HEK293 (cell line): ENCODE results near the gene MTHFSD.

Experiments
- CTCF ChIA-PET: fragments of 350-600 bp; formaldehyde crosslinking; extraction: SDS; loops from one replicate; lab custom pipeline; 2021; ENCODE audit warnings: antibody characterized with exemption; lab: Yijun Ruan, JAX
- POLR2A ChIA-PET: fragments of 300-600 bp; formaldehyde crosslinking; extraction: SDS; loops from one replicate; lab custom pipeline; 2020; ENCODE audit warnings: antibody characterized with exemption, inconsistent platforms; lab: Yijun Ruan, JAX
- H3K27ac ChIP-seq: fragments of 200-500 bp; sonication (Bioruptor generic); 2 replicates; pipeline ENCODE4 v1.5.1; 2014; ENCODE audit warnings: low read depth, low read length, control low read depth, inconsistent platforms; ENCODE audit errors: extremely low read depth
- H3K36me3 ChIP-seq, 2 experiments: fragments of 200-500 bp in 1 of 2; sonication (Bioruptor generic) in 1 of 2; 1 replicate in 1 of 2; 2 replicates in 1 of 2; pipeline ENCODE4 v1.5.1; 2014 to 2017; ENCODE audit warnings: inconsistent platforms in 2 of 2, low read length in 2 of 2; ENCODE audit not compliant: control insufficient read depth in 2 of 2, insufficient read depth in 1 of 2
- H3K4me1 ChIP-seq: fragments of 200-500 bp; sonication (Bioruptor generic); 2 replicates; pipeline ENCODE4 v1.5.1; 2014; ENCODE audit warnings: mild to moderate bottlenecking, low read length, inconsistent platforms; ENCODE audit not compliant: control insufficient read depth, insufficient read depth
- H3K4me3 ChIP-seq: 2 replicates; pipeline ENCODE4 v1.5.1; 2011; ENCODE audit warnings: low read depth, mild to moderate bottlenecking, control low read depth, low read length, moderate library complexity
- H3K9me3 ChIP-seq: fragments of 200-500 bp; sonication (Bioruptor generic); 2 replicates; pipeline ENCODE4 v1.5.1; 2014; ENCODE audit warnings: low read depth, low read length, inconsistent platforms; ENCODE audit not compliant: control insufficient read depth, insufficient read depth
- FEZF1 ChIP-seq: fragments of 450-650 bp; formaldehyde crosslinking; IDR thresholded peaks from 2 replicates; pipeline ENCODE4 v1.5.1; 2016; ENCODE audit warnings: missing biosample characterization, missing genetic modification characterization
- MEIS1 ChIP-seq: sonication (generic); formaldehyde crosslinking; IDR thresholded peaks from 2 replicates; pipeline ENCODE4 v1.8.1; 2022; ENCODE audit warnings: missing genetic modification reagents, mild to moderate bottlenecking, borderline replicate concordance
- MZF1 ChIP-seq: fragments of 450-650 bp; formaldehyde crosslinking; IDR thresholded peaks from 2 replicates; pipeline ENCODE4 v1.5.1; 2017; ENCODE audit warnings: missing biosample characterization, missing genetic modification characterization, borderline replicate concordance
- REPIN1 ChIP-seq: fragments of 450-650 bp; formaldehyde crosslinking; IDR thresholded peaks from 2 replicates; pipeline ENCODE4 v1.5.1; 2017; ENCODE audit warnings: missing biosample characterization, missing genetic modification characterization, low read depth
- SCRT2 ChIP-seq: fragments of 450-650 bp; formaldehyde crosslinking; IDR thresholded peaks from 2 replicates; pipeline ENCODE4 v1.5.1; 2016; ENCODE audit warnings: missing biosample characterization, missing genetic modification characterization
- SP7 ChIP-seq: fragments of 450-650 bp; formaldehyde crosslinking; IDR thresholded peaks from 2 replicates; pipeline ENCODE4 v1.5.1; 2016; ENCODE audit warnings: missing biosample characterization, missing genetic modification characterization
- ZNF311 ChIP-seq: fragments of 450-650 bp; formaldehyde crosslinking; IDR thresholded peaks from 2 replicates; pipeline ENCODE4 v1.5.1; 2017; ENCODE audit warnings: missing biosample characterization, missing genetic modification characterization, borderline replicate concordance
- ZNF341 ChIP-seq: fragments of 450-650 bp; formaldehyde crosslinking; IDR thresholded peaks from 2 replicates; pipeline ENCODE4; 2016; ENCODE audit warnings: low read depth, missing biosample characterization, missing genetic modification characterization
- ZNF394 ChIP-seq: fragments of 450-650 bp; formaldehyde crosslinking; IDR thresholded peaks from 2 replicates; pipeline ENCODE4 v1.5.1; 2016; ENCODE audit warnings: missing biosample characterization, missing genetic modification characterization, mild to moderate bottlenecking, moderate library complexity, borderline replicate concordance
- ZNF404 ChIP-seq: fragments of 450-650 bp; formaldehyde crosslinking; IDR thresholded peaks from 2 replicates; pipeline ENCODE4 v1.5.1; 2017; ENCODE audit warnings: missing biosample characterization, missing genetic modification characterization
- ZNF416 ChIP-seq: fragments of 450-650 bp; formaldehyde crosslinking; IDR thresholded peaks from 2 replicates; pipeline ENCODE4 v1.5.1; 2016; ENCODE audit warnings: missing biosample characterization, missing genetic modification characterization
- ZNF623 ChIP-seq: fragments of 450-650 bp; formaldehyde crosslinking; IDR thresholded peaks from 2 replicates; pipeline ENCODE4 v1.5.1; 2016; ENCODE audit warnings: missing biosample characterization, missing genetic modification characterization
- ZSCAN30 ChIP-seq: fragments of 450-650 bp; IDR thresholded peaks from 2 replicates; pipeline ENCODE4 v1.5.1; 2018; ENCODE audit warnings: missing biosample characterization, mild to moderate bottlenecking, missing genetic modification characterization, moderate library complexity
- TF ChIP-seq, protein P1 (sequence below): fragments of 450-650 bp; formaldehyde crosslinking; IDR thresholded peaks from 2 replicates; pipeline ENCODE4 v1.5.1; 2016; ENCODE audit warnings: missing biosample characterization, missing genetic modification characterization, borderline replicate concordance
- TF ChIP-seq, protein P2 (sequence below): fragments of 450-650 bp; formaldehyde crosslinking; IDR thresholded peaks from 2 replicates; pipeline ENCODE4; 2016; ENCODE audit warnings: missing biosample characterization, missing genetic modification characterization
- TF ChIP-seq, protein P3 (sequence below): fragments of 450-650 bp; formaldehyde crosslinking; IDR thresholded peaks from 2 replicates; pipeline ENCODE4 v1.5.1; 2017; ENCODE audit warnings: missing biosample characterization, missing genetic modification characterization
- TF ChIP-seq, protein P4 (sequence below): fragments of 450-650 bp; formaldehyde crosslinking; IDR thresholded peaks from 2 replicates; pipeline ENCODE4 v1.5.1; 2016; ENCODE audit warnings: missing biosample characterization, missing genetic modification characterization
- TF ChIP-seq, protein P5 (sequence below): fragments of 450-650 bp; formaldehyde crosslinking; IDR thresholded peaks from 2 replicates; pipeline ENCODE4 v1.5.1; 2017; ENCODE audit warnings: missing biosample characterization, mild to moderate bottlenecking, missing genetic modification characterization, moderate library complexity

MTHFSD gene

DNA sequence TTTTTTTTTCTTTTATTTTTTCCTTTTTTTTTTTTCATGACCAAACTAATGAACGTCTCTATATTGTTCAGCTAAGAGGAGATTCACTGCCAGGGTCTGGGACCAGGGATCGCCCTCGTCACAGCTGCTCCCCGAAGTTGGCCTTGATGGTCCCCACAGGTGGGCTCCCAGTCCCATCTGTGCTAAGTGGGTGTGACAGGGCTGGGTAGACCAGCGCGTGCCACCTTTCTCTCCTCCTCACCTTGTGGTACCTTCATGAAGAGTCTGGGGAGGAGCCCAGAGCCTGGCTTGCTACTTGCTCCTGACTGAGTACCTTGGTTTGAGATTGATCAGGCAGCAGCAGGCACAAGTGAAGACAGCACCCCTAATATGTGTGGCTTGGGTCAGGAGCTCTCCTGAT is 51.2 kb downstream of the MTHFSD start (continued):
- TF ChIP-seq, protein P1, sequence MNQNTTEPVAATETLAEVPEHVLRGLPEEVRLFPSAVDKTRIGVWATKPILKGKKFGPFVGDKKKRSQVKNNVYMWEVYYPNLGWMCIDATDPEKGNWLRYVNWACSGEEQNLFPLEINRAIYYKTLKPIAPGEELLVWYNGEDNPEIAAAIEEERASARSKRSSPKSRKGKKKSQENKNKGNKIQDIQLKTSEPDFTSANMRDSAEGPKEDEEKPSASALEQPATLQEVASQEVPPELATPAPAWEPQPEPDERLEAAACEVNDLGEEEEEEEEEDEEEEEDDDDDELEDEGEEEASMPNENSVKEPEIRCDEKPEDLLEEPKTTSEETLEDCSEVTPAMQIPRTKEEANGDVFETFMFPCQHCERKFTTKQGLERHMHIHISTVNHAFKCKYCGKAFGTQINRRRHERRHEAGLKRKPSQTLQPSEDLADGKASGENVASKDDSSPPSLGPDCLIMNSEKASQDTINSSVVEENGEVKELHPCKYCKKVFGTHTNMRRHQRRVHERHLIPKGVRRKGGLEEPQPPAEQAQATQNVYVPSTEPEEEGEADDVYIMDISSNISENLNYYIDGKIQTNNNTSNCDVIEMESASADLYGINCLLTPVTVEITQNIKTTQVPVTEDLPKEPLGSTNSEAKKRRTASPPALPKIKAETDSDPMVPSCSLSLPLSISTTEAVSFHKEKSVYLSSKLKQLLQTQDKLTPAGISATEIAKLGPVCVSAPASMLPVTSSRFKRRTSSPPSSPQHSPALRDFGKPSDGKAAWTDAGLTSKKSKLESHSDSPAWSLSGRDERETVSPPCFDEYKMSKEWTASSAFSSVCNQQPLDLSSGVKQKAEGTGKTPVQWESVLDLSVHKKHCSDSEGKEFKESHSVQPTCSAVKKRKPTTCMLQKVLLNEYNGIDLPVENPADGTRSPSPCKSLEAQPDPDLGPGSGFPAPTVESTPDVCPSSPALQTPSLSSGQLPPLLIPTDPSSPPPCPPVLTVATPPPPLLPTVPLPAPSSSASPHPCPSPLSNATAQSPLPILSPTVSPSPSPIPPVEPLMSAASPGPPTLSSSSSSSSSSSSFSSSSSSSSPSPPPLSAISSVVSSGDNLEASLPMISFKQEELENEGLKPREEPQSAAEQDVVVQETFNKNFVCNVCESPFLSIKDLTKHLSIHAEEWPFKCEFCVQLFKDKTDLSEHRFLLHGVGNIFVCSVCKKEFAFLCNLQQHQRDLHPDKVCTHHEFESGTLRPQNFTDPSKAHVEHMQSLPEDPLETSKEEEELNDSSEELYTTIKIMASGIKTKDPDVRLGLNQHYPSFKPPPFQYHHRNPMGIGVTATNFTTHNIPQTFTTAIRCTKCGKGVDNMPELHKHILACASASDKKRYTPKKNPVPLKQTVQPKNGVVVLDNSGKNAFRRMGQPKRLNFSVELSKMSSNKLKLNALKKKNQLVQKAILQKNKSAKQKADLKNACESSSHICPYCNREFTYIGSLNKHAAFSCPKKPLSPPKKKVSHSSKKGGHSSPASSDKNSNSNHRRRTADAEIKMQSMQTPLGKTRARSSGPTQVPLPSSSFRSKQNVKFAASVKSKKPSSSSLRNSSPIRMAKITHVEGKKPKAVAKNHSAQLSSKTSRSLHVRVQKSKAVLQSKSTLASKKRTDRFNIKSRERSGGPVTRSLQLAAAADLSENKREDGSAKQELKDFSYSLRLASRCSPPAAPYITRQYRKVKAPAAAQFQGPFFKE (tag by site-specific recombination), result no peak
- TF ChIP-seq ZNF311 (tag by site-specific recombination), result no peak
- TF ChIP-seq ZSCAN30 (tag by site-specific recombination), result no peak

DNA sequence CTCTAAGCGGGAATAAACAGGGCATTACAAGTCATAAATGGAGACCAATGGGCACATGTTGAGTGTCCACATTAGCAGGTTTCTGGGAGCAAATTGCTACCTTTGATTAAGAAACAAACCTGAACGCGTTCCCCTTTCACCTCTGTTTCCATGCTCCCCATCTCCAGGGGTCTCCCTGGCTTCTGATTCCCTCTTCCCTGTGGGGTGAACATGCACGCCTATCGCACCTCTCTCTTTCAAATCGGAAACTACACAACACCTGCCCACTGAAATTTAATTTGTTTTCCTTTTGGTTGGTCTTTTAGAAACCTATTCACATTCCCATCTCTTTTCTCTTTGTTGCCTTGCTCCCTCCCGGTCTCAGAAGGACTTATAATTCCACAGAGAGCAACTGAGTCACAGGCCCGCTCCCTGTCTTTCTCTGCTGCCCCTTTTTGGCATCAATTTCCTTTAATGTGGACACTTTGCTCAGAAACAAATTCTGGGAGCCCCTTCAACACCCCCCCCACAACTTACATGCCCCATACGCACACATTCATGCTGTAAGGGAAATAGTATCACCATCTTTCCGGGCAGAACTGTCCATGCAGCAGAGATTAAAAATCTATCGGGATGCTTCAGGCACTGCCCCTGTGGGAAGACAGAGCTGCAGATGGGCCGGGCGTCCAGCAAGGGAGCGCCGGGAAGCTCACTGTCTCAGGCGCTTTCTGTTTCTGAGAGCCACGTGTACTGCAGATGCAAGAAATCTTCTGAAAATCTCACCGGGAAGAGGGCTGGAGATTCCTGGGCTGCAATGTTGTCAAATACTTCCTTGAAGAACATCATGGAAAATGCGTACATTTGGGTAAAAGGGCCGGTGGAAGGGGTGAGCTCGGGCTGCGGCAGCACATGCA is 51.9 kb downstream of the MTHFSD start:
- TF ChIP-seq FEZF1 (tag by site-specific recombination) (no peak), SCRT2 (tag by site-specific recombination) (peak; percentile 34; the same call in 1 of the 2 replicates), MEIS1 (no peak)
- Histone ChIP-seq H3K4me1 (peaks cover 3% of the 10 kb centered on the region), H3K27ac (no peak overlapping the region; the same call in 1 of the 2 replicates), H3K4me3 (no peak overlapping the region), H3K36me3 (no peaks in the 10 kb centered on the region), H3K9me3 (no peaks in the 10 kb centered on the region)
- POLR2A ChIA-PET, result no interaction called here
- CTCF ChIA-PET, result no interaction called here

DNA sequence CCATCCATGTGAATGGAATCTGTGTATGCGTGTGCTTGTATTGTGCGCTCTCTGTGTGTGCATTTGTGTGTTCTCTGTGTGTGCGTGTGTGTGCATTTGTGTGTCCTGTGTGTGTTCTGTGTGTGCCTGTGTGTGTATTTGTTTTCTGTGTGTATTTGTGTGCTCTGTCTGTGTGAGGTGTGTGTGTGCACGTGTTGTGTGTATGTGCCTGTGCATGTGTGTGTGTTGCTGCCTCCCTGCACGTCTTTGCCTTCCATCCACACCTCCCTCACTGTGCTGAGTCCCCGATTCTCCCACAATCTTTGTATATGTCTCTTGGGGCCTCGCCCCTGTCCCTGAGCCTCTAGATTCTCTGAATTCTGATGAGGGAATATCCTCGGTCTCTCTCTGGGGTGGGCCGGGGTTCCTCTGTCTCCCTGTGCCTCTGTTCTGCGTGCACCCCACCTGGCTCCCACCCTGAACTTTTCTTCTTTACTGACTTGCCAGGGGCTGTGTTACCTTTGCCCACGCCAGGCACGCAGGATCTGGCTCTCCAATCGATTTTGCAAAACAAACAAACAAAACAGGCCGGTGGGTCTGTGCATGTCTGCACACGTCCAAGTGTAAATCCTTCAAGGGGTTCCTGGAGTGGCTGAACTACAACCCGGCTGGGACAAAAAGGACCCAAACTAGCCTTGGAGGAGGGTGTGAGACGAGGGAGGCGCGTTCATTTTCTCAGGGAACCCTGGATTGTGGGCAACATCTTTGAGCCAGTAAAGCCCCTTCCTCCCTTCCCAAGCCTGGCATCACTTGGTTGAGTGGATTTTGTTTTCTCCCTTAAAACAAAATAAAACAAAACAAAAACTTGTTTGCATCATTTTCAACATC is 52.8 kb downstream of the MTHFSD start:
- Histone ChIP-seq H3K4me1 (peaks cover 3% of the 10 kb centered on the region), H3K9me3 (no peaks in the 10 kb centered on the region), H3K36me3 (no peaks in the 10 kb centered on the region), H3K27ac (peak overlapping the region; percentile 29; the same call in 1 of the 2 replicates), H3K4me3 (no peak overlapping the region)
- CTCF ChIA-PET, result no interaction called here
- POLR2A ChIA-PET, result no interaction called here
- TF ChIP-seq, protein P2, sequence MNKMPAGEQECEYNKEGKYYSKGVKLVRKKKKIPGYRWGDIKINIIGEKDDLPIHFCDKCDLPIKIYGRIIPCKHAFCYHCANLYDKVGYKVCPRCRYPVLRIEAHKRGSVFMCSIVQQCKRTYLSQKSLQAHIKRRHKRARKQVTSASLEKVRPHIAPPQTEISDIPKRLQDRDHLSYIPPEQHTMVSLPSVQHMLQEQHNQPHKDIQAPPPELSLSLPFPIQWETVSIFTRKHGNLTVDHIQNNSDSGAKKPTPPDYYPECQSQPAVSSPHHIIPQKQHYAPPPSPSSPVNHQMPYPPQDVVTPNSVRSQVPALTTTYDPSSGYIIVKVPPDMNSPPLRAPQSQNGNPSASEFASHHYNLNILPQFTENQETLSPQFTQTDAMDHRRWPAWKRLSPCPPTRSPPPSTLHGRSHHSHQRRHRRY (tag by site-specific recombination), result peak; percentile 72; the same call in 1 of the 2 replicates
- TF ChIP-seq ZNF404 (tag by site-specific recombination) (peak; percentile 65; the same call in 1 of the 2 replicates), SP7 (tag by site-specific recombination) (peak; percentile 75), REPIN1 (tag by site-specific recombination) (no peak), ZNF394 (peak; percentile 61; the same call in 1 of the 2 replicates), ZNF416 (tag by site-specific recombination) (no peak), MZF1 (0 out of 2 replicates have a peak, but pooled peaks have one; percentile 35), ZNF341 (tag by site-specific recombination) (peak; percentile 37; the same call in 1 of the 2 replicates), ZNF623 (tag by site-specific recombination) (0 out of 2 replicates have a peak, but pooled peaks have one; percentile 20)
- TF ChIP-seq, protein P3, sequence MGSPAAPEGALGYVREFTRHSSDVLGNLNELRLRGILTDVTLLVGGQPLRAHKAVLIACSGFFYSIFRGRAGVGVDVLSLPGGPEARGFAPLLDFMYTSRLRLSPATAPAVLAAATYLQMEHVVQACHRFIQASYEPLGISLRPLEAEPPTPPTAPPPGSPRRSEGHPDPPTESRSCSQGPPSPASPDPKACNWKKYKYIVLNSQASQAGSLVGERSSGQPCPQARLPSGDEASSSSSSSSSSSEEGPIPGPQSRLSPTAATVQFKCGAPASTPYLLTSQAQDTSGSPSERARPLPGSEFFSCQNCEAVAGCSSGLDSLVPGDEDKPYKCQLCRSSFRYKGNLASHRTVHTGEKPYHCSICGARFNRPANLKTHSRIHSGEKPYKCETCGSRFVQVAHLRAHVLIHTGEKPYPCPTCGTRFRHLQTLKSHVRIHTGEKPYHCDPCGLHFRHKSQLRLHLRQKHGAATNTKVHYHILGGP (tag by site-specific recombination), result peak; percentile 92
- TF ChIP-seq, protein P4, sequence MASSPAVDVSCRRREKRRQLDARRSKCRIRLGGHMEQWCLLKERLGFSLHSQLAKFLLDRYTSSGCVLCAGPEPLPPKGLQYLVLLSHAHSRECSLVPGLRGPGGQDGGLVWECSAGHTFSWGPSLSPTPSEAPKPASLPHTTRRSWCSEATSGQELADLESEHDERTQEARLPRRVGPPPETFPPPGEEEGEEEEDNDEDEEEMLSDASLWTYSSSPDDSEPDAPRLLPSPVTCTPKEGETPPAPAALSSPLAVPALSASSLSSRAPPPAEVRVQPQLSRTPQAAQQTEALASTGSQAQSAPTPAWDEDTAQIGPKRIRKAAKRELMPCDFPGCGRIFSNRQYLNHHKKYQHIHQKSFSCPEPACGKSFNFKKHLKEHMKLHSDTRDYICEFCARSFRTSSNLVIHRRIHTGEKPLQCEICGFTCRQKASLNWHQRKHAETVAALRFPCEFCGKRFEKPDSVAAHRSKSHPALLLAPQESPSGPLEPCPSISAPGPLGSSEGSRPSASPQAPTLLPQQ (tag by site-specific recombination), result peak; percentile 54
- TF ChIP-seq, protein P5, sequence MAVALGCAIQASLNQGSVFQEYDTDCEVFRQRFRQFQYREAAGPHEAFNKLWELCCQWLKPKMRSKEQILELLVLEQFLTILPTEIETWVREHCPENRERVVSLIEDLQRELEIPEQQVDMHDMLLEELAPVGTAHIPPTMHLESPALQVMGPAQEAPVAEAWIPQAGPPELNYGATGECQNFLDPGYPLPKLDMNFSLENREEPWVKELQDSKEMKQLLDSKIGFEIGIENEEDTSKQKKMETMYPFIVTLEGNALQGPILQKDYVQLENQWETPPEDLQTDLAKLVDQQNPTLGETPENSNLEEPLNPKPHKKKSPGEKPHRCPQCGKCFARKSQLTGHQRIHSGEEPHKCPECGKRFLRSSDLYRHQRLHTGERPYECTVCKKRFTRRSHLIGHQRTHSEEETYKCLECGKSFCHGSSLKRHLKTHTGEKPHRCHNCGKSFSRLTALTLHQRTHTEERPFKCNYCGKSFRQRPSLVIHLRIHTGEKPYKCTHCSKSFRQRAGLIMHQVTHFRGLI (tag by site-specific recombination), result peak; percentile 33; the same call in 1 of the 2 replicates
